Stomach (tissue), 9 donors: Measurements from ENCODE around the gene RXFP3. TPM values are rescaled to one million over a fixed set of nuclear protein-coding genes. Genes with fewer than 3 reads are reported as not detected.
A peak's percentile ranks its signal among the peaks of the same experiment; 100 is the strongest.

Experiments used
- DNase-seq, 2 donors: peaks; one replicate each; pipeline versions ENCODE4 v3.0.0 to v3.0.0-alpha.2; 2013 to 2019
- H3K27ac ChIP-seq, 5 donors: fragments of 200-600 bp in 4 of 5; sonication (generic) in 4 of 5; one replicate each; pipeline ENCODE4 v1.5.1; 2013 to 2019; ENCODE audit warnings: mild to moderate bottlenecking in 1 of 5, moderate library complexity in 1 of 5
- H3K27me3 ChIP-seq, 3 donors: fragments of 200-600 bp; sonication (generic); one replicate each; pipeline ENCODE4 v1.5.1; 2017 to 2019; ENCODE audit warnings: mixed run types in 1 of 3
- H3K36me3 ChIP-seq, 4 donors: fragments of 200-600 bp; sonication (generic); 1 replicate in 3 of 4; 2 replicates in 1 of 4; pipeline ENCODE4 v1.5.1; 2016 to 2019
- H3K4me1 ChIP-seq, 4 donors: fragments of 200-600 bp; sonication (generic); one replicate each; pipeline ENCODE4 v1.5.1; 2016 to 2019
- H3K4me3 ChIP-seq, 4 donors: fragments of 200-600 bp; sonication (generic) in 3 of 4; one replicate each; pipeline ENCODE4 v1.5.1; 2016 to 2019; ENCODE audit warnings: mild to moderate bottlenecking in 1 of 4
- H3K9me3 ChIP-seq, 4 donors: fragments of 200-600 bp; sonication (generic); one replicate each; pipeline ENCODE4 v1.5.1; 2016 to 2019
- EP300 ChIP-seq: sonication (generic); formaldehyde crosslinking; IDR thresholded peaks from one replicate; pipeline ENCODE4 v1.6.1; 2017; ENCODE audit warnings: antibody characterized with exemption
- POLR2A ChIP-seq, 4 donors: fragments of 450-650 bp; IDR thresholded peaks; one replicate each; pipeline ENCODE4 v1.6.1; 2016; ENCODE audit warnings: antibody characterized with exemption in 4 of 4, control low read depth in 2 of 4, mild to moderate bottlenecking in 1 of 4, moderate library complexity in 1 of 4
- POLR2AphosphoS5 ChIP-seq, 3 donors: sonication (generic); formaldehyde crosslinking; IDR thresholded peaks; one replicate each; pipeline ENCODE4 v1.6.1; 2016; ENCODE audit warnings: antibody characterized with exemption in 3 of 3
- WGBS, 5 donors: extraction: QIAGEN DNeasy Blood & Tissue Kit in 3 of 5; methylation state at CpG; one replicate each; pipeline versions ENCODE4 v1.1.5 to v1.1.7; 2013 to 2018; 5-methylcytosine and 5-hydroxymethylcytosine counted together
- intact Hi-C: fragments of 100-400 bp; cut with DNase I; formaldehyde crosslinking; loops from one replicate; pipeline ENCODE4 v1.15.1; 2023; ENCODE audit warnings: low total_unique reads
- polyA plus RNA-seq, 3 donors: library from polyadenylated mRNA; stranded (reverse); fragments of 200-250 nt; gene quantifications; one replicate each; pipeline ENCODE4 v1.2.3, GENCODE V29; 2013
- total RNA-seq, 5 donors: library from RNA; depleted of rRNA; stranded (reverse); fragments of >200 nt; gene quantifications; one replicate each; pipeline versions ENCODE4 v1.1.0 to v1.2.3, GENCODE V29; 2014 to 2016
- TF ChIP-seq, protein P1 (sequence below), 7 experiments: fragments of 450-650 bp in 4 of 7; fragments of 200-600 bp in 3 of 7; sonication (generic) in 3 of 7; IDR thresholded peaks; one replicate each; pipeline ENCODE4 v1.5.1; 2016 to 2019; ENCODE audit warnings: antibody characterized with exemption in 7 of 7, control low read depth in 2 of 7, mild to moderate bottlenecking in 1 of 7
- donor health status: healthy with polysubstance abuse.
- donor health status: Bipolar disorder and iron deficiency.
- donor health status: healthy.

Gene RXFP3
- total and polyA plus RNA-seq, 8 donors: not detected

DNA sequence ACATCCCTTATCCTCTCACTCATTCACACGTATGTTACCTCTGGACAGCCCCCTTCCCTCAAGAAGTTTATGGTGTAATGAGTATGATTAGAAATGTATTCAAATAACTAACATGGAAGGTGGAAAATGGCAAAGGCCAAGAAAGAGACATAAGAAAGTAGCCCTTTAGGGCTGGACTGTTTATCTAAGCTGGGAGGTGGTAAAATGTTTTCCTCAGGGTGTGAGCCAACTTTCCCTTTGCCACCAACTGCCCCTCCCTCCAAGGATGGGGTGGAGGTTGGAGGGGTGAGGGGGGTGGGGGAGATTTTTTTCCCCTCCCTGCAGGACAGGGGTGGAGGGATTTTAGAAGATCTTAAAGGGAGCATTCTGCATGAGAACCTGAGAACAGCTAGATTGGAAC lies 40.1 kb downstream of the RXFP3 start:
- no peaks in the 10 kb centered on the region for H3K27me3 ChIP-seq

DNA sequence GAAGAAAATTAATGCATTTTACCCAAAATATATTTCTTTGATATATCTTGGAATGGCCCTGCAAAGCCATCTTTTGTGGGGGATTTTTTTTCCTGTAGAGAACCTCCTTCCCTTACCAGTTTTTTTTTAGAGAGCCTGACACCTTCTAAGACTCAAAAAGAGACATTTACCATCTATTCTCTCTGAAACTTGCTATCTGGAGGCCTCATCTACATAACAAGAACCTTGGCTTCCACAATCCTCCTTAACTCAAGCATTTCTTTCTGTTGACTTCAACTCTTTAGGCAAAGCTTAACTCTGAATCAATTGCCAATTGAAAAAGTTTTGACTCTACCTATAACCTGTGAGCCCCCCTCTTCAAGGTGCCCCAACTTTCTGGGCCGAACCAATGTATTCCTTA lies 42.1 kb downstream of the RXFP3 start:
- no peaks in the 10 kb centered on the region for H3K36me3 ChIP-seq
- intact Hi-C loops: no loop called here
- H3K27ac ChIP-seq: no peak overlapping the region
- H3K9me3 ChIP-seq: no peaks in the 10 kb centered on the region
- H3K27me3 ChIP-seq: no peaks in the 10 kb centered on the region
- H3K4me3 ChIP-seq: no peak overlapping the region
- H3K4me1 ChIP-seq: peaks cover 0 to 31% (median 20%) of the 10 kb centered on the region in 4 donors
- TF ChIP-seq, protein P1, sequence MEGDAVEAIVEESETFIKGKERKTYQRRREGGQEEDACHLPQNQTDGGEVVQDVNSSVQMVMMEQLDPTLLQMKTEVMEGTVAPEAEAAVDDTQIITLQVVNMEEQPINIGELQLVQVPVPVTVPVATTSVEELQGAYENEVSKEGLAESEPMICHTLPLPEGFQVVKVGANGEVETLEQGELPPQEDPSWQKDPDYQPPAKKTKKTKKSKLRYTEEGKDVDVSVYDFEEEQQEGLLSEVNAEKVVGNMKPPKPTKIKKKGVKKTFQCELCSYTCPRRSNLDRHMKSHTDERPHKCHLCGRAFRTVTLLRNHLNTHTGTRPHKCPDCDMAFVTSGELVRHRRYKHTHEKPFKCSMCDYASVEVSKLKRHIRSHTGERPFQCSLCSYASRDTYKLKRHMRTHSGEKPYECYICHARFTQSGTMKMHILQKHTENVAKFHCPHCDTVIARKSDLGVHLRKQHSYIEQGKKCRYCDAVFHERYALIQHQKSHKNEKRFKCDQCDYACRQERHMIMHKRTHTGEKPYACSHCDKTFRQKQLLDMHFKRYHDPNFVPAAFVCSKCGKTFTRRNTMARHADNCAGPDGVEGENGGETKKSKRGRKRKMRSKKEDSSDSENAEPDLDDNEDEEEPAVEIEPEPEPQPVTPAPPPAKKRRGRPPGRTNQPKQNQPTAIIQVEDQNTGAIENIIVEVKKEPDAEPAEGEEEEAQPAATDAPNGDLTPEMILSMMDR (IDR thresholded peaks at IDR 0.05): no peak
- no peak for TF ChIP-seq POLR2AphosphoS5 (IDR thresholded peaks at IDR 0.05)
- TF ChIP-seq POLR2A (IDR thresholded peaks at IDR 0.05): no peak
- TF ChIP-seq EP300: no peak
- 91 to 100% (median 96%) methylated on average over 1 of the region's 1 CpG for WGBS, 5 donors
- no peak for DNase-seq

More for the DNA sequence above, 40.1 kb downstream of the RXFP3 start:
- TF ChIP-seq POLR2A (IDR thresholded peaks at IDR 0.05): no peak
- no peak for TF ChIP-seq EP300
- TF ChIP-seq POLR2AphosphoS5 (IDR thresholded peaks at IDR 0.05): no peak
- TF ChIP-seq, protein P1 (IDR thresholded peaks at IDR 0.05): no peak
- Histone ChIP-seq H3K36me3 (no peaks in the 10 kb centered on the region), H3K4me3 (no peak overlapping the region), H3K27ac (no peak overlapping the region), H3K4me1 (peaks cover 0 to 20% (median 11%) of the 10 kb centered on the region in 4 donors), H3K9me3 (no peaks in the 10 kb centered on the region)
- intact Hi-C loops: no loop called here
- DNase-seq: no peak
- WGBS, 5 donors: 31 to 65% (median 35%) methylated on average over 1 of the region's 1 CpG

DNA sequence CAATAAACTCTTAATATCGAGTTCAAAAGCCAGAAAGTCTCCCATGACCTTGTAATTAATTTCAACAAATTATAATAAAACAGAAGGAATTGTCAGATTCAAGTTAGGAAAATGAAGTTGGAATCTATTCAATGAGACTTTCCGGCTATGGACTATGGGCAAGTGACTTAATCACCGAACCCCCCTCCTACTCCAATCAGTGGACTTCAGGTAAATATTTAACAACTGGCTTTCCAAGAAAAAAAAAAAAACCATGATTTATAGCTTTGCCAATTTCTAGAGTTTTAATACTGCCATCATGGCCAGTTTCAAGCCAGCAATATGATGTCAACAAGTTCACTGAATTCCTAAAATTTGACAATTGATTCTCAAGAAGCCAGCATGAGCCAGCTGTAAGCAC lies 43.8 kb downstream of the RXFP3 start:
- Histone ChIP-seq H3K4me1 (peaks cover 0 to 38% (median 27%) of the 10 kb centered on the region in 4 donors), H3K9me3 (no peaks in the 10 kb centered on the region), H3K27me3 (no peaks in the 10 kb centered on the region), H3K36me3 (no peaks in the 10 kb centered on the region), H3K4me3 (no peak overlapping the region), H3K27ac (no peak overlapping the region)
- intact Hi-C loops: no loop called here
- WGBS, 5 donors: 31 to 74% (median 57%) methylated on average over 3 of the region's 3 CpGs
- TF ChIP-seq POLR2A (IDR thresholded peaks at IDR 0.05): no peak
- TF ChIP-seq, protein P1 (IDR thresholded peaks at IDR 0.05): no peak
- DNase-seq: no peak

DNA sequence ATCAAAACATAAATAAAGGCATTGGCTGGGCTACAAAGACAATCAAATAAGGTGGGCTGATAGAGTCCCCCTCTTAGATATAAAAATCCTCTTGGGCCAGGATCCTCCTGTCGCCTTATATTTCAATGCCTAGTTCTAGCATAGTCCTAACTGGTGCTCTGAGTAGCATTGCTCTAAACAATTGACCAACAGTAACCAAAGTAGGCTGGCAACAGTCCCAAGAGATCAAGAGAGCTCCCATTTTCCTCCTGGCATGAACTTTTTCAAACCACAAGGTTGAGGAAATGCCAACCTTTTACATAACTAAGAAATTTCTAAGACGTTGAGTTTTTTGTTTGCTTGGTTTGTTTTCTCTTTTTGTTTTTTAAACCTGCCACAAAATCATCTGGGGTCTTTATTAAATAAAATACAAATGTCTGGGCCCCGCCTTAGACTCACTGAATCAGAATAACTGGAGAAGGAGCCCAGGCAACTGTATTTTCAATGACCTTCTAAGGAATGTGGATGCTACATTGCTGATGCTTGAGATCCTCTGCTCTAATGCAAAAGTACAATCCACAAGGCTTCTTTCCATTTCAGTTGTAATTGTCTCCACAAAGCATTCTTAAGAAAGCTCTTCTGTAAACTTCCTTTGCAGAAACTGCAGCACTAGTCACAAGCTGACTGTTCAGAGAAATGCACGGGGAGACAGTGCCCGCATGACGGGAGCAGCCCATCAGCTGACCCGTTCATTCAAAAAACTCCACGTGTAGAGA lies 45.4 kb downstream of the RXFP3 start:
- H3K9me3 ChIP-seq: no peaks in the 10 kb centered on the region
- WGBS, 5 donors: 54 to 72% (median 69%) methylated on average over 8 of the region's 8 CpGs
- intact Hi-C loops: no loop called here
- no peak overlapping the region for H3K4me3 ChIP-seq
- no peaks in the 10 kb centered on the region for H3K27me3 ChIP-seq
- TF ChIP-seq POLR2A (IDR thresholded peaks at IDR 0.05) (no peak), POLR2AphosphoS5 (IDR thresholded peaks at IDR 0.05) (no peak), EP300 (no peak)
- TF ChIP-seq, protein P1 (IDR thresholded peaks at IDR 0.05): no peak
- H3K4me1 ChIP-seq: peaks cover 0 to 24% (median 20%) of the 10 kb centered on the region in 4 donors
- peak overlapping the region in 1 of 5 donors; percentile 3 for H3K27ac ChIP-seq
- peaks cover 0 to 3% (median 2%) of the 10 kb centered on the region in 4 donors for H3K36me3 ChIP-seq
- DNase-seq: no peak
